Neural cell (in vitro differentiated cells): ENCODE data around the gene MTX1. TPM values are rescaled to one million over a fixed set of nuclear protein-coding genes. Genes with fewer than 3 reads are reported as not detected.
"Not testable (repeated sequence)": the region's sequence is repeated elsewhere in the genome, so short reads cannot be mapped to it uniquely, and the experiment has no call there.

Experiments used
- H2AFZ ChIP-seq: fragments of 200-600, 300-800 bp; sonication (generic), shearing (Covaris generic); 2 replicates; pipeline ENCODE4 v1.6.0; 2014; ENCODE audit warnings: low read depth, mild to moderate bottlenecking, antibody characterized with exemption, low read length, moderate library complexity
- H3F3A ChIP-seq: fragments of 200-600 bp; shearing (Covaris generic); 2 replicates; pipeline ENCODE4 v1.6.1; 2016; ENCODE audit warnings: mild to moderate bottlenecking, moderate library complexity, mixed read lengths, antibody characterized with exemption, low read length; ENCODE audit not compliant: insufficient read depth, poor library complexity, severe bottlenecking
- H3K27ac ChIP-seq: fragments of 200-600, 300-800 bp; sonication (generic), shearing (Covaris generic); 2 replicates; pipeline ENCODE4 v1.5.1; 2014; ENCODE audit warnings: mild to moderate bottlenecking, low read length, moderate library complexity
- H3K27me3 ChIP-seq: fragments of 300-800, 200-600 bp; sonication (generic), shearing (Covaris generic); 2 replicates; pipeline ENCODE4 v1.6.0; 2014; ENCODE audit warnings: mild to moderate bottlenecking, low read depth, low read length, moderate library complexity; ENCODE audit not compliant: insufficient read depth
- H3K36me3 ChIP-seq: fragments of 300-800, 200-600 bp; sonication (generic), shearing (Covaris generic); 2 replicates; pipeline ENCODE4 v1.5.1; 2014; ENCODE audit warnings: mild to moderate bottlenecking, antibody characterized with exemption, low read length, moderate library complexity; ENCODE audit not compliant: insufficient read depth
- H3K4me2 ChIP-seq: fragments of 300-800, 200-600 bp; sonication (generic), shearing (Covaris generic); 2 replicates; pipeline ENCODE4 v1.6.0; 2014; ENCODE audit warnings: mild to moderate bottlenecking, low read length
- H3K4me3 ChIP-seq: fragments of 300-800, 200-600 bp; sonication (generic), shearing (Covaris generic); 2 replicates; pipeline ENCODE4 v1.5.1; 2014; ENCODE audit warnings: mild to moderate bottlenecking, low read length, moderate library complexity
- H3K79me2 ChIP-seq: fragments of 200-600 bp; shearing (Covaris generic); replicated peaks from 2 replicates; pipeline ENCODE4 v1.6.0; 2014; ENCODE audit warnings: mild to moderate bottlenecking, low read length, moderate library complexity; ENCODE audit not compliant: insufficient read depth
- H3K9ac ChIP-seq: fragments of 300-800, 200-600 bp; sonication (generic), shearing (Covaris generic); 2 replicates; pipeline ENCODE4 v1.6.1; 2016; ENCODE audit warnings: mild to moderate bottlenecking, low read length, mixed read lengths
- H3K9me2 ChIP-seq: fragments of 200-600 bp; shearing (Covaris generic); 2 replicates; pipeline ENCODE4 v1.6.1; 2016; ENCODE audit warnings: mild to moderate bottlenecking, low read length, mixed read lengths; ENCODE audit not compliant: insufficient read depth
- H3K9me3 ChIP-seq: fragments of 200-600, 300-800 bp; sonication (generic), shearing (Covaris generic); 2 replicates; pipeline ENCODE4 v1.6.1; 2016; ENCODE audit warnings: mild to moderate bottlenecking, mixed run types, low read length, moderate library complexity, mixed read lengths
- H4K20me1 ChIP-seq: fragments of 200-600 bp; shearing (Covaris generic); 2 replicates; pipeline ENCODE4 v1.6.1; 2016; ENCODE audit warnings: mild to moderate bottlenecking, mixed run types; ENCODE audit not compliant: insufficient read depth
- CTCF ChIP-seq: fragments of 450-650 bp; IDR thresholded peaks from 2 replicates; pipeline ENCODE4 v1.5.1; 2014; ENCODE audit warnings: antibody characterized with exemption, mild to moderate bottlenecking, moderate library complexity; ENCODE audit not compliant: poor library complexity, severe bottlenecking
- EP300 ChIP-seq: fragments of 450-650 bp; conservative IDR thresholded peaks from 2 replicates; pipeline ENCODE4 v1.6.1; 2014; ENCODE audit warnings: antibody characterized with exemption, mild to moderate bottlenecking, moderate library complexity; ENCODE audit not compliant: poor library complexity, severe bottlenecking
- EZH2 ChIP-seq: fragments of 200-600, 300-800 bp; shearing (Covaris generic), sonication (generic); IDR thresholded peaks from 2 replicates; pipeline ENCODE4 v1.6.1; 2014; ENCODE audit warnings: antibody characterized with exemption, low read length, borderline replicate concordance, mild to moderate bottlenecking; ENCODE audit not compliant: insufficient read depth, poor library complexity, severe bottlenecking
- MXI1 ChIP-seq: fragments of 450-650 bp; conservative IDR thresholded peaks from 2 replicates; pipeline ENCODE4 v1.6.1; 2014; ENCODE audit warnings: antibody characterized with exemption, mild to moderate bottlenecking; ENCODE audit not compliant: poor library complexity, severe bottlenecking
- POLR2AphosphoS5 ChIP-seq: IDR thresholded peaks from 2 replicates; pipeline ENCODE4 v1.6.1; 2012
- REST ChIP-seq: IDR thresholded peaks from 2 replicates; pipeline ENCODE4 v1.6.1; 2012; ENCODE audit warnings: borderline replicate concordance
- SMC3 ChIP-seq: fragments of 450-650 bp; conservative IDR thresholded peaks from 2 replicates; pipeline ENCODE4 v1.6.1; 2014; ENCODE audit warnings: antibody characterized with exemption, mild to moderate bottlenecking, moderate library complexity; ENCODE audit not compliant: poor library complexity
- TAF1 ChIP-seq: IDR thresholded peaks from 2 replicates; pipeline ENCODE4 v1.6.1; 2012; ENCODE audit warnings: low read depth
- polyA plus RNA-seq: library from polyadenylated mRNA; depleted of rRNA; stranded (reverse); fragments of >200 nt; gene quantifications from 2 replicates; pipeline ENCODE4 v1.2.3, GENCODE V29; 2014

The MTX1 gene
- polyA plus RNA-seq, 1 donor from 2014 or later: 55.0 TPM

DNA sequence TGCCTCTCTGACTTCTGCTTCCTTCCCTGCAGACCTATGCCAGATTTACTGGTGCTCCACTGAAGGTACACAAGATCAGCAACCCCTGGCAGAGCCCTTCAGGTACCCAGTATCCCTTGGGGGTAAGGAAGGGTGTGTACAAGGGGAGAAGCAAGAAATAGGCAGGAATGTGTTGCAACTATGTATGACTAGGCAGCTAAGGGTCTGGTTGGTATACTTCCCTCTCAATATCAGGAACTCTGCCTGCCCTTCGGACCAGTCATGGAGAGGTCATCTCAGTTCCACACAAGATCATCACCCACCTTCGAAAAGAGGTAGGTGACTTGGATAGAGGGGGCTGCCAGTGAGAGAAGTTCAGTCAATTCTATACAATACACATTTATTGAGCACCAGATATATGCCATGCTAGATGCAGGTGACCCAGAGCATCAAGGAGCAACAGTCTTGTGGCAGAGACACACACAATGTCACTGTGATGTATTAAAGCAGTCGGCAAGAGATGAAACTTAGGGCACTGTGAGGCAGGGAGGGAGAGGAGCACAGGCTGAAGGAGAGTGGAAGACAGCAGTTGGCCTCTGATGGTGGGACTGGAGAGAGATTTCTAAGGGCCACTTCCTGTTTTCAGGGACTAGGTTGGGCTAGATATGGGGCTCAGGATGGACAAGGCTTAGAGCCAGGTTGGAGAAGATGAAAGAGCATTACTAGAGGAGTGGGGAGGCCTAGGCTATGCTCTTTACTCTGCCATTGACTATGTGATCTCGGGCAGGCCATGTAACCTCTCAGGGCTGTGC is 2.0 kb downstream of the MTX1 start (continued):
- TF ChIP-seq CTCF (no peak), SMC3 (no peak)

DNA sequence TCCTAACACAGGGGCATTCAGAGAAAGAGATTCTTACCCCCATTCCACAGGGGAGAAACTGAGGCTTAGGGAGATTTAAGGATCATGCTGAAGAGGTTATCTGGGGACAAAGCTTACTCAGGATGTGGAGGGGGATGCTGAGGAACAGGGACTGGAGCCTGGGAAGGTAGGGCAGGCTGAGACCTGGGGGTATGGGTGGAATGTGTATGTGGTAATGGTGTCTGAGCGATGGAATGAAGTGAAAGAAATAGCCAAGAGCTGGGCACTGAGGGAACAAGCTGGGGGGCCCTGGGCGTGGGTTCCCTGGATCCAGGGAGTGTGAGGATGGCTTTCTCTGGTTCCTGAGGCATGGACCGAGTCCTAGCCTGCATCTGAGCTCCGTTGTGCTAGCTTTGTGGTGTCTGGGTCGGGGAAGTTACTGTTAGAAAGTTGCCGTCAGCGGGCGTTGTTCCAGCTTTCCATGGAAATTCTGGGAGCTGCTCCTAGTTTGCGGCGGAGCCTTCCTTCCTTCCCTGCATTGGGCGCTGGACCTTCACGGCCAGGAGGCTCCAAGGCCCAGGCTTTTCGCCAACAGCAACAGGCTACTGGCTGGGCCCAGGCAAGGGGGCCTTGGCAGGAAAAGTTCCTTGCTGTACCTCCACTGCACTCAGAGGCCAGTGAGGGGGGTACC is 3.0 kb downstream of the MTX1 start:
- H3K27ac ChIP-seq, H3F3A ChIP-seq, H3K4me2 ChIP-seq, H2AFZ ChIP-seq, H3K9ac ChIP-seq, H3K4me3 ChIP-seq, H3K36me3 ChIP-seq, H4K20me1 ChIP-seq, H3K79me2 ChIP-seq, H3K27me3 ChIP-seq, H3K9me3 ChIP-seq, H3K9me2 ChIP-seq: not testable (repeated sequence)

GRCh38 chr1:155212051-155212440 is 3.6 kb downstream of the MTX1 start:
- H3K36me3 ChIP-seq, H3K9me3 ChIP-seq, H3K27ac ChIP-seq, H3K4me3 ChIP-seq, H3K79me2 ChIP-seq, H3K4me2 ChIP-seq, H2AFZ ChIP-seq, H3K9me2 ChIP-seq, H3K27me3 ChIP-seq, H3F3A ChIP-seq, H3K9ac ChIP-seq, H4K20me1 ChIP-seq: not testable (repeated sequence)

GRCh38 chr1:155214702-155215101 is 6.2 kb downstream of the MTX1 start:
- H3K36me3 ChIP-seq, H3K4me3 ChIP-seq, H2AFZ ChIP-seq, H3F3A ChIP-seq, H3K27me3 ChIP-seq, H3K9me3 ChIP-seq, H3K9me2 ChIP-seq, H4K20me1 ChIP-seq, H3K79me2 ChIP-seq, H3K9ac ChIP-seq, H3K4me2 ChIP-seq, H3K27ac ChIP-seq: not testable (repeated sequence)

GRCh38 chr1:155218854-155219591 is 10.5 kb downstream of the MTX1 start:
- Histone ChIP-seq H4K20me1 (no peaks in the 10 kb centered on the region), H3K27ac (peak overlapping the region; percentile 39), H2AFZ (peak overlapping the region; percentile 11), H3K9ac (peak overlapping the region; percentile 0), H3K9me3 (no peaks in the 10 kb centered on the region), H3F3A (no peaks in the 10 kb centered on the region), H3K4me2 (peak overlapping the region; percentile 25), H3K27me3 (no peaks in the 10 kb centered on the region), H3K4me3 (peak overlapping the region; percentile 39), H3K79me2 (no peaks in the 10 kb centered on the region), H3K36me3 (no peaks in the 10 kb centered on the region), H3K9me2 (no peaks in the 10 kb centered on the region)
- TF ChIP-seq POLR2AphosphoS5 (no peak), MXI1 (no peak), TAF1 (no peak), SMC3 (peak; percentile 13), EZH2 (no peak), REST (no peak), EP300 (no peak)
